ENCODE results near the gene GNRH2.
"Not testable (repeated sequence)": the region's sequence is repeated elsewhere in the genome, so short reads cannot be mapped to it uniquely, and the experiment has no call there.

GNRH2 gene

DNA sequence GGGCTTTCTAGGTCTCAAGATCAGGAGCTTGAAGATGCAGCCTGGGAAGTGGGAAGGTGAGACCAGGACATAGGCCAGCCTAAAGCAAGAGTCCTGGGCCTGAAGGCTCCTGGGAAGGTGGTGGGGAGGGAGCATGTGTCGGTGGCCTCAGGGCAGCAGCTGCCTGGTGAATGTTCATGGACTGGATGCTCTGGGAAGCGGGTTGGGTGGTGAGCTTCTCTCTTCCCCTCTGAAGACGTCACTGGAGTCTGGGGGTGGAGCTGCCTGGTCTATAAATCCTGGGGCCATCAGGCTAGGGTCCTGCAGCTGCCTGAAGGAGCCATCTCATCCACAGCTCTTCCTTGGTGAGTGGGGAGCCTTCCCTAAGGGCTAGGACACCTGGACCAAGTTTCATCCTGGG lies at the start of gene GNRH2:
GNRH2 (plus strand) TSS at position 301 of the 400 bp plus-strand sequence. CDS start 793 bp downstream, outside the sequence.
- no peak for DNase-seq

DNA sequence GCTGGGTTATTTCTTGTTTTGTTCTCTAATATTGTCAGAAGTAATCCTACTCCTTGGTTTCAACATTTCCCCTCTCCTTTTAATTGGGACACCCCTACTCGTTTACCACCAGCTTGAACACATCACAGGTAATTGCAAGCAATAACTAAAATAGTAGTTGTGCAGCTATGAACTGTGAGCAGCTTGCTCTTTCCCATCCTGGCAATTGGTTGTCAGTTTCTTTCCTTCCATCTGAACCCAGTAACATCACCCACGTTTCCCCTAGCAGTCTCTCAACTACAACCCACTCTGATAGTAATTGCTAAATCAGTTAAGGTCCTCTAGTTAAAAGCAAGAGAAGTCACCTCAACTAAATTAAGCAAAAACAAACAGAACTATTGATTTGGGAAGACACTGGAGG lies 47.6 kb upstream of the GNRH2 start:
- DNase-seq: no peak

- DNase-seq: no peak
Measured at GRCh38 chr20:2998728-2999127, 44.7 kb upstream of the GNRH2 start.

DNA sequence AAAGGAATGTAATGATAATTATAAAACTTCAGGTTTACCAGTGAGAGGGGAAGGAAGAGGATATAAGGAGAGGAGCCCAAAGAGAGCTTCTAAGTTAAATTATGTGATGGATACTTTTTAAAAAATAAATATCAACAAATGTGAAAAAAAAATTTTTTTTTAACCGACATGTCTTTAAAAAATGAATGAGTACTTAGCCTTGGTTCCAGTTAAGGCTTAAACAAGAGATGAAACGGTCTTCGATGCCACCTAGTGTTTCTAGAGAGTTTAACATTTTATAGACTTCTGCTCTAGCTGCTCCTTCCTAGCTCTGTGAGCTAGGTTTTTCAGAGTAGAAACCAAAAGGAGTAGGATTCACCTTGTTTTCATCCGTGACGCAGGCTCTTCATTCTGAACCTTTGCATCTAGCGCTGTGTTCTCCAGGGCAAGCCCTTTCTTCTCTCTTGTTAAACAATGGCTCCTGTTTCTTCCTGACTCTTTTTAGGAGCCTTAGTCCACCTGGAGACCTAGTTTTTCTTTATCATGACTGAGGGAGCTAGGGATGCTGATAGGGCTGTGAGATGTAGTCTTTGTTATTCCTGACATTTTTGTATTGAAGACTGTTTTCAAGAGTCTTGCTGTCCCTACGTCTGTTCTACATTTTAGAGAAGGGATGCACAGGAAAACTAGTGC lies 42.4 kb upstream of the GNRH2 start:
- DNase-seq: peak; percentile 53

DNA sequence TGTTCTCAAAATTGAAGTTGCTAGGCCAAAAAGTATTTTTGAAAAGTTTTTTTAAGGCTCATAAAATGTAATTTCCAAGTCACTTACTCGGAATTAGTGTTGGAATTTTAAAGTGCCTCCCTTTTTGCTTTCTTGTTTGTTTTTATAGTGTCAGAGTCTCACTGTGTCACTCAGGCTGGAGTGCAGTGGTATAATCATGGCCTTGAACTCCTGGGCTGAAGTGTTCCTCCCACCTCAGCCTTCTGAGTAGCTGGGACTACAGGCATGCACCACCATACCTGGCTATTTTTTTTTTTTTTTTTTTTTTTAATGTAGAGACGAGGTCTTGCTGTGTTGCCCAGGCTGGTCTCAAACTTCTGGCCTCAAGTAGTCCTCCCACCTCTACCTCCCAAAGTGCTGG lies 40.0 kb upstream of the GNRH2 start:
- DNase-seq: no peak

DNA sequence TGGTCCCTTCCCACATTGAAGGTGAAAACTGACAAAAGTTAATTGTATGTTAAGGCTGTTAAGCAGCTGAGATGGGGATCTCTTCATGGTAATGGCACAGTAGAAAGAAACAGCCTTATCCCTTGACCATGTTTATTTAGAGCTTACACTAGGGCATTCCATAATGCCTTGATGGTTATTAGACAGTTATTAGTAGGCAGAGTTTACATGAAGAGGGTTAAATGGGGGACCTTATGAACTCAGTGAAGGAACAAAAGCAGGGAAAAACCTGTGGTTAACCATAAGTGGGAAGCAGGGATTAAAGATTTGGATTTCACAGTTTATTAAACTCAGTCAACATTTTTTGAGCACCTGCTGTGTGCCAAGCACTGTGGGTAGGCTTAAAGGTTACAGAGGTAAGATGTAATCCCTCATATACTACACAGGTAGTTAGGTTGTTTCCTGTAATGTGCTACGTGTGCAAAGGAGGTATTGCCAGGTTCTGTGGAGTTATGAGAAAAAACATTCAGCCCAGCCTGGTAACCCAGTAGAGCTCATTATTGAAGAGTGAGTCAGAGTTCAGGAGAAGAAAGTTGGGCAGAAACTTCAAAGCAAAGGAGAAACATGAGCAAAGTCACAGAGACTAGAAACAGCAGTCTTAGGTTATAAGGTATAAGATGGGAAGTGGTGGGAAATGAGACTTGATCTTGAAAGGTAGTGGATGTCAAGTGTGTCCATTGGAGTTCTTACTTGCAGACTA lies 32.3 kb upstream of the GNRH2 start:
- no peak for DNase-seq

DNA sequence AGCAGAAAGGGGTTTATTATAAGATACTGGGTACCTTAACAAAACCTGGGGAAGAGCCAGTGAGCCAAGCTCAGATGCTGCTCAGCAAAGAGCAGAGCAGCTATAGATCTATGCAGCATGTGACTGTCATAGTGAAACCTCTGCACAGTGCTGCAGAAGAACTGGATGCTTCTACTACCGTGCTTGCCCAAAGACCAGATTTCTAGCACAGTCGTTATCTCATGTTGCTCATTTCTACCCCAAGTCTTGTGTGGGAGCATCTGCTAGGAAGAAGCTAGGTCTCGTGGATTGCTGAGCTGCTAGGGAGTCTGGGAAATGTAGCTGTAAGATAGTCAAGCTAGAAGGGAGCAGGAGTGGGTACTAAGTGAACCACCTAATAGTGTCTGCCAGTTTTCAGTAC lies 31.7 kb upstream of the GNRH2 start:
- no peak for DNase-seq

GRCh38 chr20:3013771-3014170 lies 29.7 kb upstream of the GNRH2 start:
- DNase-seq: no peak

DNA sequence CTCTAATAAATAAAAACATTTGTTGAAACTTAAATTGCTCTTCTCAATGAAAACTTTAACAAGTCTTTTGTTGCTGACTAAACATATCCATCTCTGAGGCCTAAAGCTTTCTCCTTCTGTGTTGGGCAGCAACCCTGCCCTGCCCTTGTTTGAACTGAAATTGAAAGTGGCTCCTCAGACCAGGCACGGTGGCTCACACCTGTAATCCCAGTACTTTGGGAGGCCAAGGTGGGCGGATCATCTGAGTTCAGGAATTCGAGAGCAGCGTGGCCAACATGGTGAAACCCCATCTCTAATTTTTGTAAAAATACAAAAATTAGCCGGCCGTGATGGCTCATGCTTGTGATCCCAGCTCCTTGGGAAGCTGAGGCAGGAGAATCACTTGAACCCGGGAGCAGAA lies 29.2 kb upstream of the GNRH2 start:
- DNase-seq: no peak

- no peak for DNase-seq
Measured at GRCh38 chr20:3014662-3015061, 28.8 kb upstream of the GNRH2 start.

GRCh38 chr20:3015302-3015701 lies 28.1 kb upstream of the GNRH2 start:
- not testable (repeated sequence) for DNase-seq

DNA sequence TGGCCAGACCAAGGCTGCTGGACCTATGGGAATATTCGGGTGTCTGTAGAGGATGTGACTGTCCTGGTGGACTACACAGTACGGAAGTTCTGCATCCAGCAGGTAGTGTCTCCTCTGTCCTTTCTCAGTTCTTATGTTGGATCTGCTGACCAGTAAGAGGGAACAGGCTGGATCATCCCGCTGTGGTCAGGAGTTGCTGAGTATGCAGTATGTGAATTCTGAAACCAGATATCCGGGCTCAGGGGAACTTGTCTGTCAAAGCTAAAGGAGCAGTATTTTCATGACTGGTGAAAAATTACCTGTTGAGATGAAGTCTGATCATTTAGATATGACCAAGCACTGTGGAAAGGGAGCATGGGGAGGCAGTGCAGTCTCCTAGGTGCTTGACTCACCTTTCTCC lies 22.1 kb upstream of the GNRH2 start:
- no peak for DNase-seq

GRCh38 chr20:3021777-3022176 lies 21.6 kb upstream of the GNRH2 start:
- no peak for DNase-seq

GRCh38 chr20:3022559-3023490 lies 20.6 kb upstream of the GNRH2 start:
- DNase-seq: not testable (repeated sequence)

GRCh38 chr20:3027987-3028386 lies 15.4 kb upstream of the GNRH2 start:
- no peak for DNase-seq

DNA sequence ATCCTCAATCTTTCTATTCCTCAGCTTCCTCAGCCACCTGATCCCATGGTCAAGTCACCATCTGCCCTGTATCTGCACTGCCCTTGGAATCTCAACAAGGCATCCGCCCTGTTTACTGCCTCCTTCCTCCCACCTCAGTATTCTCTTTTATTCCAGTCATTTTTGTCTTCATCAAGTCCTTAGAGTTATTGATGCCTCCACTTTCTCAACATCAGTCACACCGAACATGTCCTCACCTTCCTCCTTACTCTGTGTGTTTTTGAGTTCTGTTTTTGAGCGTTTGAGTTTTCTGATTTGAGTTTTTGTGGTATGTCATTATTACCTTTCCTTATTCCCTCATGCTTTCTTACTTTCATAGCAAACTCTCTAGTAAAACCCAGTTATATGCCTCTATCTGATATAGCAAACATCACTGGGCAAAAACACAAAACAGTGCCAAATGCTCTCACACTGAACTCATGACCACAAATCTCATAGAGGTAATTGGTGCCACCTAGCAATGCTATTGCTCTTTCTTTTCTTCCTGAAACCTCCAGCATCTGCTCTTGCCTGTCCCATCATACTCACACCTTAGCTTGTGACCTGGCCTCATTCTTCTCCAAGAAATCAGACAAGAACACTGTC lies 11.8 kb upstream of the GNRH2 start:
- no peak for DNase-seq

DNA sequence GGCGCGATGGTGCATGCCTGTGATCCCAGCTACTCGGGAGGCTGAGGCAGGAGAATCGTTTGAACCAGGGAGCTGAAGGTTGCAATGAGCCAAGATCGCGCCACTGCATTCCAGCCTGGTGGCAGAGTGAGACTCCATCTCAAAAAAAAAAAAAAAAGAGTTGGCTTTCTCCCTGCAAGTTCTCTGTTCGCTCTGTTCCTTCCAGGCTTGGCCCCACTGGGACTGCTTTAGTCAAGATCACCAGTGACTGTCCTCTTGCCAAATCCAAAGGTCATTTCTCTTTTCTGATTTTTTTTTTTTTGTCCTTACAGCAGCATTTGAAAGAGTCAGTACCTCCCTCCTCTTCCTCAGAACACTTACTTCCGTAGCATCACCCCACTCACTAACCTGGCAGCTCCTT lies 10.8 kb upstream of the GNRH2 start:
- no peak for DNase-seq

DNA sequence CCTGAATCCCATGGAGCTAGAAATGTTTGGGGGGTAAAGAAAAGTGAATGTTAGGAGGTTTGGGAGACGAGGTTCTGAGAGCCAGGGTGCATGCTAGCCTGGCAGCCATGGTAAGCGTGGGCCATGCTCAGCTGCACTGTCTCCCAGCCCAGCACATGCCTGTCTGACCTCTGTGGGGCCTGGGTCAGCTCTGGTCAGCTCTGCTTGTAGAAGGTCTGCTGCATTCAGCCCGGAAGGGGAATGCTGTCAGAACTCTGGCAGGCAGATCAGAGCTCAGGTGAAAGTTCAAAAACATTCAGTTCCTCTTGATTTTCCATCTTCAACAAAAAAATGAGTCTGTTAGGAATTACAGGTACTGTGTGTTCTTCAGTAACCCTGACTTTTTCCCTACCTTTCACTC lies 5.8 kb upstream of the GNRH2 start:
- no peak for DNase-seq

- no peak for DNase-seq
Measured at GRCh38 chr20:3038454-3038853, 5.0 kb upstream of the GNRH2 start.

DNA sequence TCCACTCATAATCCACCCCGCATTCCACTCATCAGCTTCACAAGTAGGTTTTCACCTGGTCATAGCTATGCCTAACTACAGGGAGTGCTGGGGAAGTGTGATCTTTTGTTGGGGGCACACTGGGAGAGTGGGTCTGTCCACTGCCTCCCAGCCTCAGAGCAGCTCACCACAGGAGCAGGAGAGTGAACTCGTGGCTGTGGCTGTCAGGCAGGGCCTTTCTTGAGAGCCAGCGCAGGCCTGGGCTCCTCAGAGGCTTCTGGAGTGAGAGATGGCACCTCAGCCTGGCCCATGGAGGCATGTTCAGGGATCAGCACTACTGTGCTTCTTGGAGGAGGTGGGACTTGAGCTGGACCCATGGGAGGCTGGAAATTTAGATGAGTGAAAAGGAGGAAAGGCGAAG lies 4.0 kb upstream of the GNRH2 start:
- DNase-seq: no peak

DNA sequence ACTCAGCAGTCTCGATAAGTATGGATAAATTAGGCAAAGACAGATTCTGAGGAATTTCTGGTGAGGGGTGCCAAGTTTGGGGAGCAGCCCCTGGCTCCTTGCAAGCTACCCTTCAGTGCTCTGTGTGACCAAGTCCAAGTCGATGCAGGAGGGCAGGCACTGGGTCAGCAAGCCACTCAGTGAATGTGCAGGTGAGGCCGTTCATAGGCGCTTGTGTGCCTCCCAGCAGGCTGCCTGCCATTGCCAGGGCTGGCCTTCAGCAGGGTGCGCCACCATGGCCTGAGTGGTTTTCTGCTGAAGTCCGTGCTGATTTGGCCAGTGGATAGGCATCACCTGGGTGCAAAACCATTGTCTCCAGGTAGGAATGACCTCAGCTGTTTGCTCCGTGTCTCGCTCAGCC lies 3.3 kb upstream of the GNRH2 start:
- DNase-seq: no peak

DNA sequence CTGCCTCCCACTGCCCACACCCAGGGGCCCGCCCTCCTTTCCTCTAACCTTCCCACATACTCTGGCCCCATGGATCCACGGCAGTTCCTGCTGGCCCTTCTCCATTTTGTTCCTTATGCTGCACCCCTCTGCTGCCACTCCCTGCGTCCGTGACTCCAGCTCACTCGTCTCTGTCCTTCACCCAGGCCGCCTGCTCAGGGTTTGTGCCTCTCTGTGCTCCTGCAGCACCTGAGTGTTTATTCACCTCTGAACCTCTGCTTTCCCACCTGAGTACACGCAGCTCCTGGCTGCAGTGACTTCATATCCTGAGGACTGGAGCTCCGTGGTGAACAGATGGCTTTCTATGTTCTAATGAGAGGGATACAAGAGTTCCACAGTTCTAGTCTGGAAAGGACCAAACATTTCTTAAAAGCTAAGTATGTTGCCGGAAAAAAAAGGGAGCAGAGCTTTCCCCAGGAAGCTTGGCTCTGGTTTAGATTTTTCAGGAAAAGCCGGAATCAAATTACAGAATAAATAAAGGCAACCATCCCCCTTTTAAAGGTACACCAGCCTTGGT lies 1.5 kb upstream of the GNRH2 start:
- no peak for DNase-seq

GRCh38 chr20:3042625-3043024 lies 797 bp upstream of the GNRH2 start:
- DNase-seq: no peak

Data from CD4-positive, alpha-beta T cell treated with Interleukin-17A for 1 hour (primary cell).